Right kidney (tissue), 1 donor: ENCODE data around the gene GMDS.

Experiments used
- DNase-seq: peaks from one replicate; pipeline ENCODE4 v3.0.0-alpha.2; 2016

GMDS gene

DNA sequence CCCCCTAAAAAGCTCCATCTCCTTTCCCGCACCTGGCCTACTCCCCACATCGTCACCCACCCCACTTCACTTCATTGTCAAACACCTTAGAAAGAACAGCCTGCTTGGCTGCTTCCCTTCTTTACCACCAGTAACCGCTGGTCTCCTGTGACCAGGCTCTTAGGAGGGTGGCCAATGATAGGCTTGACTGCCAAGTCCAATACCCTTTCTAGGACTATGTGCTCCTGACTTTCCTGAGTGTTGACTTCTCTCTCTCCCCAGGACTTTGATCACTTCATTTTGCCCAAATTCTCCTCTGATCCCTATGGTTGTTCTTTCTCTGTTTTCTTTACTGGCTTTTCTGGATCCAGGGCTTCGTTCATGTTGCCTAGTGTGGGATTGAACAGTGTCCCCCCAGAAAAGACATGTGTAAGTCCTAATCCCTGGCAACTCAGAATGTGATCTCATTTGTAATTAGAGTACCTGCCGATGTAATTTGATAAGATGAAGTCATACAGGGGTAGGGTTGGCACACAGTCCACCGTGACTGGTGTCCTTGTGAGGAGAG, 254.0 kb downstream of the GMDS start:
- no peak for DNase-seq

DNA sequence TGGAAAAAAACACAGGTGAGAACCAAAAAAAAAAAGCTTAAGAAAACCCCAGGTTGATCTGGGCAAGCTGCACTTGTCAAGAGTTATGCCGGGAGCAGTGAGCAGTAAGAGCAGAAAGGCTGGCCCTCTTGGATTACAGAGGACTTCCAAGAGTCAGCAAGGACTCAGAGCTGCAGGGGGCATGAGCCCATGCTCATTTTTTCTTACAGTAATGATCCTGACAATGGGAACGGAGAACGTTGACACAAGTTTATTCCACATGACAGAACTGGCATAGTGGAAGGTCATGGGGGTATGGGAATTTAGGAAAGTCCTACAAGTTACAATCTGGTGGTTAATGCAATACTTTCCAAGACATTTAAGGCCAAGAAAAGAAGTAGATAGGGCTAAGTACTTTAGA, 256.6 kb downstream of the GMDS start:
- DNase-seq, result no peak

DNA sequence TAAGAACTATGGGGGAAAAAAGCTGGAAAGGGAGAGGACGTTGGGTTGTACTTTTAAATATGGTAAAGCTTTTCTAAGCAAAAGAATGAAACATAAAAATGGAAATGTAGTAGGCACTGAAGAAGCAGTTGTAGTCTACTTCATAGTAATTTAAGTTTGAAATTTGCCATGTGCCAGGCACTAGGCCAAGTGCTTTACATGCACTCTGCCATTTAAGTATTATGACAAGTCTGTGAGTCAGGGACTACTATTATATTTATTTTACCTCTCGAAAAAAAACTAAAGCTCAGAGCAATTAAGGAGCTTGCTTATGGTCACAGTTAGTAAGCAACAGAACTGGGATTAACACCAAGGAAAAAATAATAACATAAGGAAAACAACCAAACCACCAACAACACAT, 257.8 kb downstream of the GMDS start:
- DNase-seq, result no peak

DNA sequence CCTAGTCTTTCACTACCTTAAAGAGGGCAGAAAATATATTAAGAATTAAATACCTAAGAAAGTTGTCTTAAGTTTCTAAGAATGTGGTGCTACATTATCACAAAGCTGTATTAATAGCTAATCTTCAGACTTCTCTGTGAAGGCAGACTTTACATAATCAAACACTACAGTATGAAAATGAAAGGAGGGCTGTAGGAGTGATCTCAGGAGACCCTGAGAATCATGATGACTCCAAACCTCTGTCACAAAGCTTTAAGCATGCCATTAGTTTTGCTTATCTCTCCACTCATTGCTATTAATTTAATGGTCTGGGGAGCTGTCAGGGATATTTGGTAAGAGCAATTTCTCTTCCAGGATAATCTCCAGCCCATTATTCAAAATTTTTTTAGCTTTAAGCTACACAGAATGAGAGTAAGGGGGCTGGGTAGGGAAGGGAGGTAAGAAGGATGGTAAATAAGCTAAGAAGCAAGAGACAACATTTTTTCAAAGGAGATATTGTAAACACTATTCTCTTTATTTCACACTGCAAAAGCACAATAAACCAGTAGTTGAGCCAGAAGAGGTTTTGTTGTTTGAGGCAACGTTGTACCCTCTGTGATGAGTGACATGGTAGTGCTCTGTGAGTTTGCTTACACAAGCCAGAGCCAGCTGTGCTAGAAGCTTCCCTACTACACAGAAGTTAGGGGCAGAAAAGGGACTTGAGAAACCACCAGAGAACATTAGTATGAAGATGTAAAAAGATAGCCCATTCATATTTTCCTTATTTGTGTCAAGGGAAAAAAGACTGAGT, 258.8 kb downstream of the GMDS start:
- no peak for DNase-seq

DNA sequence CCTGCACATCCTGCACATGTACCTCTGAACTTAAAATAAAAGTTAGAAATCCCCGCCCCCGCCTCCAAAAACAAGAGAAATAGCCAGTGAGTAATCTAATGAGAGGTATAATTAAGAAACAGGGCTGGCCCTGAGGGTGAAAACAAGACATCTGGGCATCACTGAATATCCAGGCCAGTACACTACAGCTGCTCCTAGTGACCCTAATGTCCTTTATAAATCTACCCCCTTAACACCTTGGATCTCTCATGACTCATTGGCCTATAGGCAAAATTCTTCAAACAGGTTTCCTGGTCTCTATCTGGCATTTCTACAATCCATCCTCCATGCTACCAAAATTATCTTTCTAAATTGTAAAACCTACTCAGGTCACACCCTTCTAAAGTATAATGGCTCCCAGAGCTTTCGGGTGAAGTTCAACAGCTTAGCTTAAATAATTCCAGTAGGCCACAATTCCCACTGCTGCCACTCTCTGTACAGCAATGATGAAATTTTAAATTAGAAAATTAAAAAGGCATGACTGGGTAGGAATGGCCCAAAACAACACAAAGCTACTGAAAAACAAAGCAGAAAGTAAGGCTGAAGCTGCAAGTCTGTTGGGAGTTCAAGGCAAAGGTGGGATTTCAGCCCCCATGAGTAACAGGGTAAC, 260.9 kb downstream of the GMDS start:
- DNase-seq, result no peak

DNA sequence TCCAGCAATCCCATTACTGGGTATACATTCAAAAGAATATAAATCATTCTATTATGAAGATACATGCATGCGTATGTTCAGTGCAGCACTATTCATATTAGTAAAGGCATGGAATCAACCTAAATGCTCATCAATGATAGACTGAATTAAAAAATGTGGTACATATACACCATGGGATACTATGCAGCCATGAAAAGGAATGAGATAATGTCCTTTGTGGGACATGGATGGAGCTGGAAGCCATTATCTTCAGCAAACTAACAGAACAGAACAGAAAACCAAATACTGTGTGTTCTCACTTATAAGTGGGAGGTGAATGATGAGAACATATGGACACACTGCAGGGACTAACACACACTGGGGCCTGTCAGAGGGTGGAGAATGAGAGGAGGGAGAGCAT, 261.6 kb downstream of the GMDS start:
- no peak for DNase-seq

DNA sequence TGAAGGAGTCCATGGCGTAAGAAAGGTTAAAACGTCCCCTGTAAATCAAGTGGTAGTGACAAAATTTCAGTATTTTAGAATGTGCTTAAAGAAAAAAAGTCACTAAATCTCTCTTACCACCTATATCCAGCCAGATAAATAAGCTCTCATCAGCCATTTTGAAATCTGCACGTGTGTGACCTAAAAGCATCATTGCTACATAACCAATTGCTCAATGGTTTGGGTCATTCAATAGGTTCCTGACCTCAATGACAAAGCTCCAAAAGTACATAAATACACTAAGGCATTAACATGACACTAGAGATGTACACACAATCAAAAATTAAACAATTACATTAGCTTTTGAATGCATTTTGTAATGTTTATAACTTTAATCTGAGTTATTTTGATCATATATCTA, 272.4 kb downstream of the GMDS start:
- no peak for DNase-seq

DNA sequence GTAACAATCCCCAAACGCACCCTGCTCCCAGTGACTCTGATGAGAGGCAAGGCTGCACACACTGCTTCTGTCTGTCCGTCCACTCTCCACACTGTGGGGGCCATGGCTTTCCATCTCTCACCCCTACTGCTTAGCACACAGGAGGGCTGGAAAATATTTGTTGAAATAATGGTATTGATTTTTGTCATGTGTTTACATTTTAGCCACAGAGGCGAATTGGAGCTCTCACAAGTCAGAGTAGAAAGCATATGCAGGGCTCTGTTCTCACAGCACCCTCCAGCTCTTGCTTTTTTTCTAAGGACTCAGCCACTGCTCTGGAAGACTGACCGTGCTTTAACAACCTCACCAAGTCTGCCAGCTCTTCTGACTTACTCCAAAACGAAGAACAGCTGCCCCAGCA, 273.8 kb downstream of the GMDS start:
- peak; percentile 13 for DNase-seq

DNA sequence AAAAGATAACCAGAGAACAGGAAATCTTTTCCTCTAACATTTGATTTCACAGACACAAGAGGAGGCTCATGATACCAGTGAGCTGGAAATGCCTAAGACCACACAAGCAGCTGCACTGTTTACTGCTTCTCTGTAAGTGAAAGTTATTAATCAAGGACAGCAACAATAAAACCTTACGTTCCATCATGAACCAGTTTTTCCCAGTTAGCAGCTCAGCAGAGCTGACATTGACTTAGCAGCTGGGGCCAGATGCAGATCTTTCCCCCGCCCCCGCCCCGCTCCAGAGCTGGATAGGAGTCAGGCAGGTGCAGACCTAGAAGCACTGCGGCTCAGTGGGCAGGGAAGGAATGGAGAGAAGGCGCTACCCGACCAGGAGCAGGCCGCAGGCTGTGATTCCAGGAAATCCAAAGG, 275.2 kb downstream of the GMDS start:
- peak; percentile 32 for DNase-seq

DNA sequence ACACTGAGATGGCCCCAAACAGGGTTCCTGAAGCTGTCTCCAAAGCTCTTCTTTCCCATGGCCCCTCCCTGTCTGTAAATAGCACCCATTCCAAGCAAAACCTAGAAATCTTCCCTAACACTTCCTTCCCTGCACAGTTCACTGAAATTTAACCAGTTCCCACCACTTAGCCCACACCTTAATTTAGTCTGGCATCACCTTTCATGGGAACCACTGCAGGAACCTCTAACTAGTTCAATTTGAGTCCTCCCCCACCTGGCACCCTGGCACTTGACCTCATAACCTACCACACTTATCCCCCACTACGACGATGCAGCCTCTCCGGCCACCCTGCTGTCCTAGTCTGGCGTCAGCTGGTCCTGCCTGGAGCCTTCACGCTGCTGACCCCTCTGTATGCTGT, 278.7 kb downstream of the GMDS start:
- peak; percentile 6 for DNase-seq

DNA sequence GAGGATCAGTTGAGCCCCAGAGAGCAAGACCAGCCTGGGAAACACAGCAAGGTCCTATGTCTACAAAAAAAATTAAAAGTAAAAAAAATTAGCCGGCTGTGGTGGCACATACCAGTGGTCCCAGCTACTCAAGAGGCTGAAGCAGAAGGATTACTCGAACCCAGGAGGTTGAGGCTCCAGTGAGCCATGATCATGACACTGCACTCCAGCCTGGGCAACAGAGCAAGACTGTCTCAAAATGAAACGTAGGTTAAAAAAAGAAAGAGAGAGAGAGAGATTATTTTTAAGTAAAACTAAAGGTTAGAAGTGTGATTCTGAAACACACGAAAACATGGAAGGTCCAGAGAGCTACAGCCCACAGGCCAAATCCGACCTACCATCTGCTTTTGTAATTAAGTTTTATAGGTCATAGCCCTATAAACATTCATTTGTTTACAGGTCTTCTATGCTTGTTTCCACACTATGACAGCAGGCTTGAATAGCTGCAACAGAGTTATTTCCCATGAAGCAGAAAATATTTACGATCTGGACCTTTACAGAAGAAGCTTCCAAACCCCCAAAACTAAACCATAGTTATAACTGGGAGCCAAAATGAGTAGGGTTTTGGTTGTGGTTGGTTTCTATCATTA, 279.7 kb downstream of the GMDS start:
- DNase-seq, result no peak

DNA sequence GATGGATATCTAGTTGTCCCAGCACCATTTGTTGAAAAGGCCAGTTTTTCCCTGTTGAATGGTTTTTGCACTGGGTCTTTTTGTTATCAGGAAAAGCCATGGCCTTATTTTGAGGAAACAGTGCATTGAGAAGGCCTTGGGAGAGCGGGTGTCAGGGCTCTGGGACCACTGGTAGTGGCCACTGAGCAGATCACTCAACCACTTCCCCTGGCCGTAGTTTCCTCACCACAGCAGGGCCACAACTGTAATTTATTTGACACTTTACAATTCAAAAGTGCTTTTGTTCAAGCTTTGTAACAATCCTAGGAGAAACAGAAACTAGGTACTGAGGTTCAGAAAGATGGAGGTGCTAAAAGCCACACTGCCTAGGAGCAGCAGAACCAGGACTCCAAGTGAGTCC, 281.8 kb downstream of the GMDS start:
- DNase-seq, result no peak

DNA sequence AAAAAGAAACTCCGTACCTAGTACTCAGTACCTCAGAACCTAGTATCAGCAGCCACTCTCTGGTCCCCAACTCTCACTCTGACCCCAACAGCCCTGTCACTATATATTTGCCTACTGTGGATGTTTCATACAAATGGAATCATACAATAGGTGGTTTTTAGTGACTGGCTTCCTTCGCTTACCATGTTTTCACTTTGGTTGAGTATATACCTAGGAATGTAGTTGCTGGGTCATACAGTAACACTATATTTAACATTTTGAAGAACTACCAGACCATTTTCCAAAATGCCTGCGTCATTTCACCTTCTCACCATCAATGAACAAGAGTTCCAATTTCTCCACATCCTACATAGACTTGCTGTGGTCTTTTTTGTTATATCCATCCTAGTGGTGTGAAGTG, 283.2 kb downstream of the GMDS start:
- DNase-seq, result no peak

DNA sequence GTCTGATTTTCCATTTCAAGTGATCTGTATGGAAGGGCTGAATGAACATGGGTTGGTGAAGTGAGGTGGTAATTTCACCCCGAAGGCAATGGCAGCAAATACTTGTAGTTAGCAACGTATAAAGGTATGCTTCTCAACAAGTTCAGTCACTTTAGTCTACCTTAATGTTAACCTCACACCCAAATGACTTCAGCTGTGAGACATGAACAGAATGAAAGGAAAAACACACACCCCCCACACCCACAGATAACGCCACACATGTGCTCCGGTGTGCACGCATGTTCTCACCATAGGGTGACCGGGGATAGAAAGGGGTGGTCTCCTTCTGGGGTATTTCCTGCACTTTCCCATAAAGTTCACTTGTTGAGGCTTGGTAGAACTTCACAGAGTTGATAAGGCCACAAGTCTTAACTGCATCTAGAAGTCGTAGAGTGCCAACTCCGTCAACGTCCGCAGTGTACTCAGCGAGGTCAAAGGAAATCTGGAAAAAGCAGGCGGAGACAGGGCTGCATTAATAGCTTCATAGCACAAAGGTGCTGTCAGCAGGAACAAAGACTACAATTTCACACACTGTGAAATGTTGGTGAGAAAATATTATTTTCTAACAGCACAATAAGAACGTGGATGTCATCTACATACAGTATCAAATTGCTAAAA, 284.8 kb downstream of the GMDS start:
- no peak for DNase-seq

DNA sequence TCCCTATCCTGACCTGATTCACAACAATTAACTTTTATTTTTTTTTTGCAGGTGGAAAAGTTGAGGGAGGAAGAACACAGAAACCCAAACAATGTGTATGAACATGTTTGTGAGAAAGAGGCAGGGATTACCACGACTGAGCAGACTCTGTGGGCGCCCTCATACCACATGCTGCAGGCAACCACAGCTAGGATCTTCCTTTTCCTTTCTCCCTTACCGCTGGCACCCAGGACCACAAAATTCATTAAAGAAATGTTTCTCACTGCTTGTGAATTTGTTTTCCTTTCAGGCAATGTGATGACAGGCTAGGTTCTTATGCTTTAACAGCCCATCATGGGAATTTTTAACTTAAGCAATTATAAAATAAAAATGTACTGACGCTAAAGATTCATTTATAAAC, 287.1 kb downstream of the GMDS start:
- no peak for DNase-seq

DNA sequence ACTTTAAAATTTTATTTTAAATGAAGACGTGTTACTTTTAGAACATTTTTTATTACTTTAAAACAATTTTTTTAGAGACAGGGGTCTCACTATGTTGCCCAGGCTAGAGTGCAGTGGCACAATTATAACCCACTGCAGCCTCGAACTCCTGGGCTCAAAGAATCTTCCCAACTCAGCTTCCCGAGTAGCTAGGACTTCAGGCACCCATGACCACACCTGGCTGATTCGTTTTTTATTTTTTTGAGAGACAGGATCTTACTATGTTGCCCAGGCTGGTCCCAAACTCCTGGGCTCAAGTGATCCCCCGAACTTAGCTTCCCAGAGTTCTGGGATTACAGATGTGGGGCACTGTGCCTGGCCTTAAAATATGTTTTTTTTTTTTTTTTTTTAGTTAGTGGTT, 287.7 kb downstream of the GMDS start:
- no peak for DNase-seq

DNA sequence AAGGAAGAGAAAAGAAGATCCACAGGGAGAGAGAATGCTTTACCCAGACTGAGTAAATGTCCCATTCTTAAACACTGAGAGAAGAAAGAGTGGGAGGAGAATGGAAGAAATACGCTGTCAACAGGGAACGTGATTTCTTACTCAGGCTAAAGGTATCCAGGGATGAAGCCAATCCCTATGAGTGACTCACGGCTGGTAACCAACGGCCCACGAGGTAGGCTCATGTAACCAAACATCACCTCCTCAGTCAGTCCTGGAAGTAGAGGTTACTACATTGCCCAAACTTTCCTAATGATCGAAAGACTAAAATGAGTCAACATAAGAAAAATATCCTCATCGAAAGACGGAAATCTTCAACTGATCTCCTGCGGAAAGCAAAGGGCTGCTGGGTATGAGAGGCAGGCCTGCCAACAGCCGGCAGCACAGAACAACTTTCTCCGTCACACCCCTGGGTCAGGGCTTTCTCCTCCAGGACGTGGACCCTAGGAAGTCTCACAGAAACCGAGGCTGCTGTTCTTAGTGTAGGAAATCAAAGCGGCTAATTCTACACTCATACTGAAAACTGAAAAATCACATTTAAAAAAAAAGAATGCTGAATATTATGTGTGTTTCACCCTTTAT, 292.6 kb downstream of the GMDS start:
- no peak for DNase-seq

DNA sequence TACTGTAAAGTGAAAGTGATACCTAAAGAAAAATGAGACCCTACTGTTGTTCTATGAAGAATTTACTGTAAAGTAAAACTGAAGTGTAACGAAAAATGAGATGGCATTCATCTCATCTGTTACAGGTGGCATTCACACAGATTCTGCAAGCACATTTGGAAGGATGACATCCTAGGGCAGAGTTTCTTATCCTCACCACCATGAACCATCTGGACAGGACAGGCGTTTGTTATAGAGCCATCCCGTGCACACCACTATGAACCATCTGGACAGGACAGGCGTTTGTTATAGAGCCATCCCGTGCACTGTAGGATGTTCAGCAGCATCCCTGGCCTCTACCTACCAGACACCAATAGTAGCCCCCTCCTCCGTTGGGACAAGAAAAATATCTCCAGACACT, 294.8 kb downstream of the GMDS start:
- no peak for DNase-seq

DNA sequence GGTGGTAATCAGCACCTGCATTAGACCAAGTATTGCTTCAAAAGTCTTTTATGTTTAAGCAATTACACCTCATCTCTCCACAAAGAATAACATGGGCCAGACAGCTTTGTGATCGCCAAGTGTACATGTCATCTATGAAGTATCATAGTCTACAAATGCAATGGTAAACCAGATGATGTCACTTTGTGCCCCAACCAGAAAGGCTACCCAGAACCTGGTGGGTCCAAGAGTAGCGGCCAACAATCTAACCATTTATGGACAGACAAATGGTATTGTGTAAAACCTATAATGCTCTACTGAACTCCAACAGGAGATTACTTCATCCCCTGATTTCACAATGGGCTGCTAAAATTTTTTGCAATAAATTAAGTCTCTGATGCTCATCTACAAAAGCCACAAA, 295.9 kb downstream of the GMDS start:
- DNase-seq, result no peak

DNA sequence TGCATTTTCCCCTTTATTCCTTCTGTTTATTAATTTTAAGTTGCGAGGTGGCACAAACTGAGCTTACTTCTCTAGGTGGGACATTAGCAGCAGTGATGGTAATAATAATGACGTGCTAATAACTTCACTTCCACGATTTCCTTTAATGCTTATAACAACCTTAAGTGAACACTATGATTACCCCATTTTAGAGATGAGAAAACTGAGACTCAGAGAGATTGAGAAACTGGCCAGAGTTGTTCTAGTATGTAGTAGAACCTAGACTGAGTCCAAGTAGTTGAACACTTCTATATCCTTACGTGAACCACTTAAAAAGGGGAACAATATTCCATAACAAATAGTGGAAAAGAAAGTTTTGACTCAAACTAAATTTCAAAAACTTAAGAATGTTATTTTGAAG, 297.5 kb downstream of the GMDS start:
- no peak for DNase-seq

DNA sequence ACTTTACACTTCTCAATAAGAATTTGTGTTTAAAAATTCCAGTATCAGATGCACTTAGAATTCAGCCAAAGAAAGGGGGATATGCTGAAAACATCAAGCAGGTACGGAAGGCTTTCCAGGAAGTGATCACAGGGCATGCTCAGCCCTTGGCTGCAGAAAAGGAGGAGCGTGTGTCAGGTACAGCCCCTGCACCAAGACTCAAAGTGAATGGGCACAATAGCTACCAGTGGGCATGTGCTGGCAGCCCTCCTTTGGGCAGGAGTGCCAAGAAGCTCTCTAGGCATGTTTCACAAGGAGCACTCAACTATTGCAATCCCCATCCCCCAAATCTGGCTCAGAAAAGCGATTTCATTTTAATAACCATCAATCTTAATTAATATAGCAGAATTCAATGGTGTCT, 298.8 kb downstream of the GMDS start:
- DNase-seq, result no peak

DNA sequence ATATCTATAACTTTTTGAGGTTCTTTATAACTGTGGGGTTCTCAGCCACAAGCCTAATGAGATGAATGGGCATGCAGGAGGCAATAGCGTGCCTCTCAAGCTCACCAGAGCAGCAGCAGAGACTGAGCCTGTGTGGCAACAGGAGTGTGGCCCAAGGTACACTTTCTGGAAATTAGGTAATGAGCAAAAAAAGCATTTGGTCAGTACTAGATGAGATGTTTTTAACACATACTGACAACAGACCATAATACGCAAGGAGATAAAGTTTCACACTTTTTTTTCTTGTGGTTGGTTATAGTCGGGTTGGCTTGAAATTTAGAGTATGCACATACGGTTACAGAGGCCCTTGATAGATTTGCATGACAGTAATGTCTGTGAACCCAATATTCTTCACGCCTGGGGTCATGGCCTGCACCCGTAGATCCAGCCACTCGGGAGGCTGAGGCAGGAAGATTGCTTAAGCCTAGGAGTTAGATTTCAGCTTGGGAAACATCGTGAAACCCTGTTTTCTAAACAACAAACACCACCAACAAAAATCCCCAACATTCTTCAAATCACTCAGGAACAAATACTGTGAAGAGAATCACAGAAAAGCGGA, 300.1 kb downstream of the GMDS start:
- DNase-seq, result no peak
